ENCODE results near the gene MAOB.
"Not testable (repeated sequence)": the region's sequence is repeated elsewhere in the genome, so short reads cannot be mapped to it uniquely, and the experiment has no call there.

MAOB gene

GRCh38 chrX:43882294-43882681 lies at the start of gene MAOB:
Gene MAOB (minus strand): TSS chrX:43882450. CDS start chrX:43882299, 151 bp downstream.
- DNase-seq: peak; percentile 11

GRCh38 chrX:43922032-43922431 lies 39.8 kb upstream of the MAOB start:
- DNase-seq: not testable (repeated sequence)

- DNase-seq: not testable (repeated sequence)
These were observed 28.5 kb upstream of the MAOB start for GRCh38 chrX:43910772-43911171.

- no peak for DNase-seq
These were observed 27.8 kb upstream of the MAOB start for GRCh38 chrX:43910012-43910411.

GRCh38 chrX:43909141-43909540 lies 26.9 kb upstream of the MAOB start:
- no peak for DNase-seq

- DNase-seq: no peak
These were observed 17.9 kb upstream of the MAOB start for GRCh38 chrX:43899878-43900815.

GRCh38 chrX:43898406-43899035 lies 16.3 kb upstream of the MAOB start:
- no peak for DNase-seq

GRCh38 chrX:43897290-43897689 lies 15.0 kb upstream of the MAOB start:
- no peak for DNase-seq

- DNase-seq: no peak
These were observed 10.2 kb upstream of the MAOB start for GRCh38 chrX:43892336-43892870.

GRCh38 chrX:43885617-43886016 lies 3.4 kb upstream of the MAOB start:
- no peak for DNase-seq

- no peak for DNase-seq
These were observed 598 bp downstream of the MAOB start for GRCh38 chrX:43881410-43882293.

GRCh38 chrX:43880425-43880824 lies 1.8 kb downstream of the MAOB start:
- DNase-seq: no peak

- no peak for DNase-seq
These were observed 3.2 kb downstream of the MAOB start for GRCh38 chrX:43878906-43879526.

GRCh38 chrX:43876680-43877079 lies 5.6 kb downstream of the MAOB start:
- DNase-seq: no peak

GRCh38 chrX:43870758-43871419 lies 11.4 kb downstream of the MAOB start:
- no peak for DNase-seq

GRCh38 chrX:43870011-43870410 lies 12.2 kb downstream of the MAOB start:
- no peak for DNase-seq

- DNase-seq: no peak
These were observed 13.5 kb downstream of the MAOB start for GRCh38 chrX:43868791-43869190.

- no peak for DNase-seq
These were observed 15.8 kb downstream of the MAOB start for GRCh38 chrX:43866423-43866822.

GRCh38 chrX:43865791-43866190 lies 16.5 kb downstream of the MAOB start:
- DNase-seq: no peak

- no peak for DNase-seq
These were observed 19.8 kb downstream of the MAOB start for GRCh38 chrX:43862434-43862833.

- DNase-seq: no peak
These were observed 20.5 kb downstream of the MAOB start for GRCh38 chrX:43861750-43862149.

All from activated CD4-positive, alpha-beta T cell treated with anti-CD3 and anti-CD28 coated beads, Interleukin-2, Interleukin-6, amounts not matched to agents 100 ng/mL and 50 ng/mL, durations not matched to agents 16 hours and 8 hours (primary cell).